HG02759 (cell line): ENCODE measurements around the gene TMEM167A.
"Not testable (repeated sequence)": the region's sequence is repeated elsewhere in the genome, so short reads cannot be mapped to it uniquely, and the experiment has no call there.

ENCODE experiments used
- ATAC-seq: cut with Tn5 transposase; IDR thresholded peaks from one replicate; pipeline ENCODE4 v1.9.1; 2021; ENCODE audit warnings: mild to moderate bottlenecking, moderate library complexity; ENCODE audit not compliant: unreplicated experiment

The TMEM167A gene

GRCh38 chr5:83092619-83093018 is 15.4 kb upstream of the TMEM167A start:
- ATAC-seq, result no peak

DNA sequence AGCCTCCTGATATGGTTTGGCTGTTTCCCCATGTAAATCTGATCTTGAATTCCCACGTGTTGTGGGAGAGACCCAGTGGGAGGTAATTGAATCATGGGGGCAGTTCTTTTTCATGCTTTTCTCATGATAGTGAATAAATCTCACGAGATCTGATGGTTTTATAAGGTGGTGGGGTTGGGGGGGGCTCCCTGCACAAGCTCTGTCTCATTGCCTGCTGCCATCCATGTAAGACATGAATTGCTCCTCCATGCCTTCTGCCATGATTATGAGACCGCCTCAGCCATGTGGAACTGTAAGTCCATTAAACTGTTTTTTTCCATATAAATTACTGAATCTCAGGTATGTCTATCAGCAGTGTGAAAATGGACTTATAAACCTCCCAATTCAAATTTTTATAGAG is 13.0 kb upstream of the TMEM167A start:
- ATAC-seq, result no peak

- ATAC-seq, result no peak
These were observed 7.9 kb upstream of the TMEM167A start for GRCh38 chr5:83085106-83085505.

DNA sequence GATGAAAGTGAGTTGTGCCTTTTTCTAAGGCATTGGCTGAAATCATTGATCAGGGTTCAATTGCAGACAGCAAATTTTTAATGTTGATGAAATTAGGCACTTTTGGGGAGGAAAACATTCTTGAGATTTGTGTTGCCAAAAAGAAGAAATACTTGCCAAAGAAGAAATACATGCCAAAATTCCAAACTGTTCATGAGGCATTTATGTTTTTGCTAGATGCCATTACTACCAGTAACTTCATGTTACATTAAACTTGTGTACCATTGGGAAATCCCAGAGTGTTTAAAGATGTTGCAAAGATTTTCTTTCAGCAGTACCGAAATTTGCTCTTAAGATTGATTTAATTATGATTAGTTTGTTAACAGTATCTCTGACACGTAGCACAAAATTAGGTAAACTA is 7.1 kb upstream of the TMEM167A start:
- ATAC-seq, result no peak

GRCh38 chr5:83082750-83083149 is 5.6 kb upstream of the TMEM167A start:
- no peak for ATAC-seq

GRCh38 chr5:83077662-83078261 is 568 bp upstream of the TMEM167A start:
- ATAC-seq, result peak; percentile 11

GRCh38 chr5:83072966-83073365 is 4.2 kb downstream of the TMEM167A start:
- ATAC-seq, result no peak

DNA sequence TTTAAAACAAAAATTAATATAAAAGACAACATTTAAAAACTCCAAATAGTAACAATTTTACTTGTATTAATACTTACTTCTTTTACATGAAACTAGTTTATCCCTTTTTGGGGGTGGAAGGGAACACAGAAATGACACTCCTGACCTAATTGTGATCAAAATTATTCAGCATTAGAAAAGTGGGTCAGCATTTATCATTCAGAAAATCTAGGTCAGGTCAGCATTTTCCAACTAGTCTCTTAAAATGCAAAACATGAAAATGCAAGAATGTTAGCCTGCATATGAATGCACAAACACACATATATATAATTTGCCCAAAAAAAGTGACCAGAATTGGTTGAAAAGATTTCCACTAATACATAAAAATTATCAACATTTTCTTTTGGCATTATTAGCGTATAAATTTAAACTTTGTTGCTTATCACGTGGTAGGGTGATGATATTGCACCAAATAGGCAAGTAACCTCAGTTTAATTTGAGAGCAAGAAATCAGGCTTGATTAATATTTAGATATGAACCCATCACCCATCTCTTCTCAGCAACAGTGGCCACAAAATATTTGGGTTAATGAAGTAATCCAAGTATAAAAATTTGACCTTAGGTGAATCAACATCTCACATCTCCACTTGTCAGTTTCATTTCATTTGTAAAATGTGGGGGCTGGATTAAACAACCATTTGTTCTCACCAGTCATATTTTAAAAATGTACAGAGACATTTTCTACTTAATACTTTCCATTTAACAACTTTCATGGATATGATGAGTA is 5.7 kb downstream of the TMEM167A start:
- ATAC-seq, result no peak

DNA sequence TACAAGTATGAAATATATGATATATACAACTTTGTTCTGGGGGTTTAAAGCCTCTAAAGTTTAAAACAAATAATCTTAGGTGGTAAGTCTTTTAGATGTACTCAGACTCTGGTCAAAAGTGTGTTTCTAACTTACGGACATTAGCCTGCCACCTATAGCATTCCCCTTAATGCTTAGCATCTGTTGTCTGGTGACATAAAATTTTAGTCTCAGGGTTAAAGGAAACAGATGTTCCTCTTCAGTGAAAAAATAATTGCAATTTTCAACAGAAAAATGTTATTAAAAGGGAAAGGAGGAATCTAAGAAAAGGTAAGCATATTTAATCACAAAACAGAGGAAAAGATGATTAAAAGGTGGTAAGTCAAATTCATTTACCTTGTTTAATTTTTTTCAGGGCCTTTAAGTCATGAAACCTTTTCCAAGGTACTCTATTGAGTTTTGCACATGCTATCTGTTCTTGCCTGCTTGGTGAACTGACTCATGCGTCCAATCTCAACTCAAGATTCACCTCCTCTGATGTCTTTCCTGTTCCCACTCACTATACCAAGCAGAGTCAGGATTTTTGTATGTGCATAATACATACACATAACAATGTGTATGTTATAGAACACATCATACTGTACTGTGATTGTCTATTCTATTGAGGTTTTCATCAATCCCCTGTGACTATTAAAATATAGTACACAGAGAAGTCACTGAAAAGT is 7.9 kb downstream of the TMEM167A start:
- no peak for ATAC-seq

GRCh38 chr5:83067377-83067776 is 9.8 kb downstream of the TMEM167A start:
- ATAC-seq, result not testable (repeated sequence)

DNA sequence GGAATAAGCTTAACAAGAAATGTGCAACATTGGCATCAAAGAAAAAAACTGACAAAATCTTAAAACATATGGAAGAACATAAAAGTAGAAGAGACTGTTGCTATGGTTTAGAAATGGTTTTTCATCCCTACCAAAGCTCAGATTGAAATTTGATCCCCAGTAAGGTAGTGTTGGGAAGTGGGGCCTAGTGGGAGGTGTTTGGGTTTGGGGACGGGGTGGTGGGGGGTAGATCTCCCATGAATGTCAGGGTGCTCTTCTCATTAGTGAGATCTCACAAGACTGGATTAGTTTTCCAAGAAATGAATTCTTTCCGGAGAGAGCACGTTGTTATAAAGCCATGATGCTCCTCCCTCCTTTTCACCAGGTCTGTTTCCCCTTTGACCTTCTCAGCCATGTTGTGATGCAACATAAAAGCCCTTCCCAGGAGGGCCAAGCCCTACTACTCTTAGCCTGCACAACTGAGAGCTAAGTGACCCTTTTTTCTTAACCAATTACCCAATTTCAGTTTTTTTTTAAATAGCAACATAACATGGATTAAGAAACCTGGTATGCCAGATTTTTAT is 10.6 kb downstream of the TMEM167A start:
- ATAC-seq, result no peak

- no peak for ATAC-seq
These were observed 17.9 kb downstream of the TMEM167A start for GRCh38 chr5:83059341-83059740.

DNA sequence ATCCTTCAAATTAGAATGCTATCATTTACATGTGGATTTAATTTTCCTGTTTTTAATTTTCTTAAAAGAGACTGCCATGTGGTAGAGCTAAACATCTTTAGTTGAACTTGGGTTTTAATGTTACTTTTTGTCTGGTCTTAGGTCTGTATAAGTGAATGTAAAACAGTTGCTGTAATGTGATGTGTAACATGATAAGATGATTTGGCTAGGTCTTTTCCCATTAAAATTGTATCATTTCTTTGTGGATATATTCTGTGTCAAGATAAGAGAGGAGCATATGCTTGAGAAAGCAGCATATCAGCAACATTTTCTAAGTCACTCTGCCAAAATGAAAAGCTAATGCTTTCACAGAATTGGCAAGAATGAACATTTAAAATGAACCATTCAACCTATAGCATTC is 18.5 kb downstream of the TMEM167A start:
- no peak for ATAC-seq

- ATAC-seq, result no peak
These were observed 22.0 kb downstream of the TMEM167A start for GRCh38 chr5:83055166-83055565.

- no peak for ATAC-seq
These were observed 26.4 kb downstream of the TMEM167A start for GRCh38 chr5:83050723-83051340.

DNA sequence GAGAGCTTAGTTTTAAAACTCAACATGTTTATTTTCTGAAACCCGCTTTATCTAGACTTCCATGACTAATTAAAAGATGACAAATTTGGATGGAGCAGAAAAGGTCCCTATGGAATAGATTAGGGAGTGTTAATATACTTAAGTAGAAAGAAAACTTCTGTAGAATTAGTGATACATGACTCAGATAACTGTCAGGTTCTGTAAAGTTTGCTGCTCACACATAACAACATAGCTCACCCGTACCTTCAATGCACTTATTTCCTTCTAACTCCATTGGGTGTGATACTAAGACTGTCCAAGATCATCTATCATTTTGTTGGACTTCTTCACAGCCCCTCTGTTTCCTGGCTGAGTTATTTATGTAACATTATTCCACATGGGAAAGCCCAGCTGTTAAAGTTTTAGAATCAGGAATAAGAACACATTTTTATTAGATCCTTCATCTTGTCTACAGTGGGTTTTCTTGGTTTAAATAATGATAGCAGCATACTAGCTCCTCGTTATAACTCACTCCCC is 27.8 kb downstream of the TMEM167A start:
- ATAC-seq, result no peak

DNA sequence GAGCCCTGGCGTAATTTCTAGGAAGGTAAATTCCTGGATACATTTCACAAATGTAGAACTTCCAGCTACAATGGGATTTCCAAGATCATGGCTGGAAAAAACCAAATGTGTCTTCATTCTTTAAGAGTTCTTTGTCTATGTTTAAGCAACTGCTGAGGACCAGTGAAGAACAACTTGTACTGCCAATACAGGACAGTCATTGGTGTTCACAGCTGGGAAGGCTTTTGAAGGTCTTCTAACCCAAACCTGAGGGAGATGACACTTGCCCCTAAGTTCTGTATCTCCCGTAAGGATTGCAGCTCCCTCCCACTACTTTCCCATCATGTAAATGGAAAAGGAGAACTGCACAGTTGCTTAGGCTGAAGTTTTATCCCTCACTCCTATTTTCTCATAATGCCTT is 28.4 kb downstream of the TMEM167A start:
- ATAC-seq, result no peak

DNA sequence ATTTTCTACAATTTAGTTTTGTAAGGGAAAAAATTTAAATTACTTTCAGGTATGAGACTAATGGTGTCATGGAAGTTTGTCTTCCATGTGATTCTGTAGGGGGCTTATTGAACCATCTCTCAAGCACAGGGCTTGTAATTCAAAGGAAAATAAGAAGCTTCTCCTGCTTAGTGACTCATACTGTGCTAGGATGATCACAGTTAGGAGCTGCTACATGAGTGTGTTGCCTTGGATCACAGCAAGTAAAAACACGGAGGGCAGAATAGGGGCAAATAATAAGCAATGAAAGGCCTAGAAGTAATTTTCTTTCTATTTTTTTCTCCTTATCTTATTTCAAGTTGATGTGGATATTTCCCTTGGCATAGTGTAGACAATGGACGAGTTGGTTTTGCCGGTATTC is 28.9 kb downstream of the TMEM167A start:
- no peak for ATAC-seq

DNA sequence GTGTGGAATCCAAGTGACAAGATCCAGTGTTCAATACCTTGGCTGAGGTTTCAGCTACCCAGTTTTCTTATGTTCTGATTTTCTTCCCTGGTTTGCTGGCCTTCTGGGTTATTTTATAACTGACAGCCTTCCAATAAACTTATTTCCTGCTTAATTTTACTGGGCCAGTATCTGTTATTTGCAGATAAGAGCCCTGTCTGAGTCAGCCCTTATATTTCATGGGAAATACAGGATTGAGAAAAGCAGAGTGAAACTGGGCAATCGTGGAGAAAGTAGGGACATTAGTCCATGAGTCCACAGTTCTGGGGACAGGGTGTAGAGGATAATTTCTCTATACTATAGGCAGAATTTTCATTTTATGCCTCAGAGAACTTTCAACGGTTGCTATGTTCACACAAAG is 32.3 kb downstream of the TMEM167A start:
- ATAC-seq, result no peak

- no peak for ATAC-seq
These were observed 34.7 kb downstream of the TMEM167A start for GRCh38 chr5:83042507-83042906.

DNA sequence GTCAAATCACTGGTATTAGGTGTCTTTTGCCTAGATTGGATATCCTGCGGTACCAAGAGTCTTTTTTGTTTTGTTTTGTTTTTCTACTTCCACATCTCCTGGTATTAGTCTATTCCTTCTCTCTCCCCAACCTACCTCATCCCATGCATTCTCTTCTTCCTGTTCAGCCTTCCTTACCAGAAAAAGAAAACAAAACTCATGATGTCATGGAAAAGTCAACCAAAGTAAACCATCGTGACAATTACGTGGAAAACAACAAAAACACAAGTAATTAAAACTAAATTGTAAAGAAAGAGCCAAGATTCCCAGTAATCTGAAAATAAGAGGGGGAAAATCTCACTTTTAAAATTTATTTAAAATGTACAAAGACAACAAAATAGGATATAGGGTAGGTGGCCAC is 38.3 kb downstream of the TMEM167A start:
- no peak for ATAC-seq
